Stimulated activated CD8-positive, alpha-beta memory T cell treated with anti-CD3 and anti-CD28 coated beads, Interleukin-12 subunit alpha, Interleukin-12 subunit beta, amount 100 ng/mL, for 1 hour (primary cell): ENCODE data around the gene GPR162.

Source experiments
- DNase-seq: peaks from one replicate; pipeline ENCODE4 v3.0.0-alpha.2; 2020; ENCODE audit warnings: low read depth

Gene GPR162

GRCh38 chr12:6786416-6787094, 35.1 kb upstream of the GPR162 start:
- DNase-seq = no peak

- DNase-seq = no peak
These were observed 34.3 kb upstream of the GPR162 start for GRCh38 chr12:6787309-6787708.

- no peak for DNase-seq
These were observed 32.4 kb upstream of the GPR162 start, which contains the start of gene CD4 for GRCh38 chr12:6788972-6789924. TSS of gene CD4 (plus strand) at chr12:6789528. CDS start at chr12:6800139, 10,611 bp downstream.

GRCh38 chr12:6790496-6791150, 31.0 kb upstream of the GPR162 start:
- no peak for DNase-seq

GRCh38 chr12:6791931-6792520, 29.6 kb upstream of the GPR162 start:
- DNase-seq = no peak

- no peak for DNase-seq
These were observed 29.0 kb upstream of the GPR162 start for GRCh38 chr12:6792522-6793201.

GRCh38 chr12:6795088-6795487, 26.5 kb upstream of the GPR162 start:
- no peak for DNase-seq

- no peak for DNase-seq
These were observed 25.0 kb upstream of the GPR162 start for GRCh38 chr12:6796576-6796975.

GRCh38 chr12:6799147-6799546, 22.5 kb upstream of the GPR162 start:
- DNase-seq = no peak

- DNase-seq = no peak
These were observed 14.5 kb upstream of the GPR162 start for GRCh38 chr12:6807170-6807569.

- DNase-seq = no peak
These were observed 12.6 kb upstream of the GPR162 start for GRCh38 chr12:6809056-6809455.

- DNase-seq = no peak
These were observed 10.9 kb upstream of the GPR162 start for GRCh38 chr12:6810758-6811157.

GRCh38 chr12:6813363-6813762, 8.3 kb upstream of the GPR162 start:
- no peak for DNase-seq

GRCh38 chr12:6816598-6816997, 5.0 kb upstream of the GPR162 start:
- DNase-seq = no peak

GRCh38 chr12:6817098-6817497, 4.5 kb upstream of the GPR162 start:
- DNase-seq = no peak

GRCh38 chr12:6817662-6818157, 3.9 kb upstream of the GPR162 start:
- DNase-seq = no peak

- DNase-seq = no peak
These were observed 3.4 kb upstream of the GPR162 start for GRCh38 chr12:6818222-6818621.

- DNase-seq = no peak
These were observed 3.0 kb upstream of the GPR162 start for GRCh38 chr12:6818645-6819044.

GRCh38 chr12:6819106-6820030, 2.3 kb upstream of the GPR162 start:
- no peak for DNase-seq

GRCh38 chr12:6820166-6820565, 1.5 kb upstream of the GPR162 start:
- no peak for DNase-seq
